Frontal cortex (tissue), 4 donors: ENCODE measurements around the gene SKP1. TPM values are rescaled to one million over a fixed set of nuclear protein-coding genes. Genes with fewer than 3 reads are reported as not detected.

Source experiments
- DNase-seq, 2 donors: peaks; one replicate each; pipeline ENCODE4 v3.0.0; 2012; ENCODE audit warnings: low spot score in 2 of 2
- FAIRE-seq: peaks from 2 replicates; lab custom pipeline; 2012; peaks lifted over from hg19 to GRCh38; lab: Jason Lieb, UNC
- total RNA-seq: library from RNA; depleted of rRNA; stranded (reverse); fragments of >200 nt; gene quantifications from one replicate; pipeline ENCODE4 v1.2.3, GENCODE V29; 2014
- donor health status: control.
- donor health status: control.
- donor health status: control.

Gene SKP1
- total RNA-seq, 1 donor from 2014 or later, result 139 TPM

DNA sequence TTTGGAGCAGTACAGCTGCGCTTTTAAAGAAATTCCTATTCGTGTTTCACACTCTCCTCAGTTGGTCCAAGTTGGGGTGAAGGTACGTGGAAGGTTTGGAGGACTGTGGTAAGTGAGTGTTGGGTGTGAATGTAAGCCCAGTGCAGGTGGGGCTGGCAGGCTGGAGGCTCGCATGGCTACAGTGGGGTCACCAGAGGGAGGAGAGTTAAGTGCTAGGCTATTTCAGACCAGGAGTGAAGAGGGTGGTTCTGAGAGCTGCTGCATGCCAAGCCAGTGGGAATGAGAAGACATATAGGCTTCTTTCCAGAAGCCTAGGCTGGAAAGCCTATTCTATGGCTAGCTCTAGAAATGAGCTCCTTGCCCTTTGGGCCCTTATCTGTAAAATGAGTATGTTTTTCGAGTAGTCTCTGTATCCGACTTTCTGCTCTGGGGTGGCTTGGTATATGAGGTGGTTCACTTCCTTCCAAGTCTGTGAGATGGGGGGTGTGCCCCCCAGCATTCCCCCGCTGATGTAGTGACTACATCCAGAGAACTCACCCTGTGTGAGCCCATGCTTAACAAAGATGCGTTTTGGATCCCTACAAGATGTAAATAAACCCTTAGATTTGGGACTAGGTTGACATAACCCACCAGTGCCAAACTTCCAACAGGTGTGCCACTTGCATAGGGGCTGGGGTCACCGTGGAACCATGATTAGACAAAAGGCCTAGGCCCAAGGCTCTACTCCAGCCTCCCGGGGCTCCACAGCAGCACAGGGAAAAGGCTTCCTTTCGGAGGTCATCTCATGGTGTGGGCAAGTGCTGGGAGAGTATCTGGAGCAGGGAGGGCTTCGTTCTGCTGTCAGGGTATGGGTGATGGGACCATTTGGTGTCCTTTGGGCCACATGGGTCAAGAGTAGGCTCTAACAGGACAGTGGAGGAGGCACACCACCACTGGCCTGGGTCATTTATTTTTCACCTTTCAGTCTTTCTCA, 59.7 kb downstream of the SKP1 start:
- FAIRE-seq (no peak), DNase-seq (no peak)

DNA sequence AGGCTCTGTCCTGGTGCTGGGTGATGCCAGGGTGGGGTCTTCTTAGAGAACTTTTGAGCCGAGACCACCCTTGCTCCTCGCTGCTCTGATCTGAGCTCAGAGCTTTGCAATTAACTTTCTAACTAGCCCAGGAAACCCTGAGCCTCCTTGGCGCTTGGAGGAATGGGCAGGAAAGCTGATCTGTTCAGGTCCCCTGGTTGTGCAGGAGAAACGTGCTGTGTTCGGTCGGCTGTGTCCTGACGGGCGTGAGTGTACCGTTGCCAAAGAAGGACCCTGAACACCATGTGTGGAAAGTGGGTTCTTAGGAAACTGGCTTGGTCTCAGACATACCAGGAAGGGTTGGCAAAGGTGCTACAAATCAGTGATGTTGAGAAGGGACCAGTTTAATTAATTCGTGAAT, 60.5 kb downstream of the SKP1 start:
- FAIRE-seq (no peak), DNase-seq (no peak)

DNA sequence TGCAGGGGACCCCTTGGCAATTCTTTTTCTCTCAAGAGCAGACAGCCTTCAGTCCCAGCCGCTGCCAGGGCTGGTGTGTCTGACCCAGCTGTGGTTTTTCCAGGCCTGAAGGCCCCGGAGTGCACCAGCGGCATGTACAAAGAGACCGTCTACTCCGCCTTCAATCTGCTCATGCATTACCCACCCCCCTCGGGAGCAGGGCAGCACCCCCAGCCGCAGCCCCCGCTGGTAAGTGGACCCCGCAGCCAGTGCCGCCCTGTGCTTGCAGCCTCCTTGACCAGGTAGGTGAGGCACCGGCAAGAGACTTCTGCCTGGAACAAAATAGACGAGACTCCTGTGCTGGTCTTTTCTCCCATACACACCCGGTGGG, 61.0 kb downstream of the SKP1 start:
- FAIRE-seq, result no peak
- DNase-seq, result no peak

DNA sequence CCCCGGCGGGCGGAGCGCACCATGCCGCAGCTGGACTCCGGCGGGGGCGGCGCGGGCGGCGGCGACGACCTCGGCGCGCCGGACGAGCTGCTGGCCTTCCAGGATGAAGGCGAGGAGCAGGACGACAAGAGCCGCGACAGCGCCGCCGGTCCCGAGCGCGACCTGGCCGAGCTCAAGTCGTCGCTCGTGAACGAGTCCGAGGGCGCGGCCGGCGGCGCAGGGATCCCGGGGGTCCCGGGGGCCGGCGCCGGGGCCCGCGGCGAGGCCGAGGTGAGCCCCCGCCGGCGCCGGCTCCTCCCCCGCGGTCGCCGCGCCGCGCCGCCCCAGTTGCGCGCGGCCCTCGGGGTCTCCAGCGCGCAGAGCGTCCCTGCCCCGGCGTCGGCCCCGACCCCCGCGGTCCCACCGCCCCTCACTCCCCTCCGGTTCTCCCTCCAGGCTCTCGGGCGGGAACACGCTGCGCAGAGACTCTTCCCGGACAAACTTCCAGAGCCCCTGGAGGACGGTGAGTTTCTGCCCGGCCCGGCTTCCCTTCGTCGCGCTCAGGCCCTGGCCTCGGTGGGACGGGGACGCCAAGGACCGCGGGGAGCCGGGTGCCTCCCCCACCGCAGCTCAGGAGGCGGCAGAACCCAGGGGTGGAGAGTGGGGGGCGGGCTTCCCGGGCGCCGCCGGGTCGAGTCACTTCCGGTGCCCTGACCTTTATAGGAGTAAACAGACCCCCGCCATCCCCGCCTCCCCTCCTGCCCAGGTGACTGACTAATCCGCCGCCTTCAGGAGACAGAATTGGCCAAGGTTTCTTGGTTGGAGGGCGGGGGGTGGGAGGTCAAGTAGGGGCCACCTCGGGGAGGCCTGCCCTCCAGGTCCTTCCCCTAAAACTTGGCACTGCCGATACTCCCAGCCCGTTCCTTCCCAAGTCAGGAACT, 61.6 kb downstream of the SKP1 start:
- DNase-seq, result no peak
- no peak for FAIRE-seq

DNA sequence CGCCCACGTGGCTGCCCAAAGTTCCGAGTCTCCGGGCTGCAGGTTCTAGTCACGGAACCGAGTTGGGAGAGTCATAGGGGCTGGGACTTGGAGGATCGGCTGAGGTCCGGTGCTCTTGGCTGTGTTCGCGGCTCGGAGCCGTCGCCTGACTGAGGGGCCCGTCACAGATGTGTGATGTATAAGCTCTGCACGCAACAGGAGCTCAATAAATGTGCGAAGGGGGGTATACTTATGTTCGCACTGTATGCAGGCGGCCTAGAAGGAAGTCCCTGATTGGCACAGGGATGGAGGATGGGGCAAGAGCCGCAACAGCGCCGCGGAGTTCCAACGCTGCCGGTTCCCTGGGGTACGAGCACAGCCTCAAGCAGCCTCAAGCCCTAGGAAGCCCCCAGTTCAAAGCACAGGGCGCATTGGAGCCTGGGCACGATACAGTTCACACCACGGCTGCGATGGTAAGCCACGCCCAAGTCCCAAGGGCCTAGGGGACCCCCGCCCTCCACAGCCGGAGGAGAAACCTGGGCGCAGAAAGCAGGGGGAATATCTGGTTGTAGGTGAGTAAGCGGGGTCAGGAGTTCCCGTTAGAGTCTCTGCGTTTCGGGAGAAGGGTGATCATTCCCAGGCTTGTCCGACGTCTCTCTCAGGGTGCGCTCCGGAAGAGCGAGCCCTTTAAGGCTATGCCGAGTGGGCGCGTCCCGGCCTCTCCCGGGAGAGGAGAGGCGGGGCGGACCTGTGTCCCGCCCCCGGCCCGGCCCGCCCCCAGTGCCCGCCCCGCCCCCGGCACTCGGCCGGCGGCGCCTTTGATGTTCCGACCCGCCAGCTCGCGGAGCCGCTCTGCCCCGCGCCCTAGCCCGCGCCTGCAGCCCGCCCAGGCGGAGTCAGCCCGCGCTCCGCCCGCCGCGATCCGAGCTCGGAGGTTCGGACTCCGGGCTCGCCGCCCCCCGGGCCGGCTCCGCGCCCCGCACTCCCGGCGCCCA, 62.6 kb downstream of the SKP1 start, which contains the start of gene TCF7:
Gene TCF7, plus strand, starts transcription at position 780 of the 974 bp plus-strand sequence. CDS start 226 bp downstream, outside the sequence.
- FAIRE-seq, result no peak
- DNase-seq, result peak; percentile 88 to 98

DNA sequence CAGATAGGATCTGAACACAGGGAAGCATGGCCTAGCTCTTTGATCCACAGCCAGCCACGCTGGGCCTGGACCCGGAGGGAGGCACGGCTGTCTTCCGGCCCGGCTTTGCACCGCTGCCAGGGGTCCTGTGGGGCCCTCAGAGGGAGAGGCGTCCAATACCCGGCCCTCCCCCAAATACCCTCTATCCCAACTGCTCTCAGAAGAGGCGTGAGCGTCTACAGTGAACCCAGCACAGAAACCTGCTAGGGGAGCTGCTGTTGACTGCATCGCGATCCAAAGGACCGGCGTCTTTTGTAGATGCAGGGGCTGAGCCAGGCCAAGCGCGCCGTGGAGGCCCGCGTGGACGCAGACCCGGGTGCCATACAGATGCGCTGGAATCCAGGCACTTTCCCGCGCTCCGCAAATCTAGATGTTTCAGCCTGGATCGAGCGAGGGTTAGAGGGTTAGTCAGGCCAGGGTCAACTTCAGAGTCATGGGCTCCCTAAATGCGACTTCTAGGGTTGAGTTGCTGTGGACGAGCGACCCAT, 63.3 kb downstream of the SKP1 start:
- FAIRE-seq (no peak), DNase-seq (no peak)

DNA sequence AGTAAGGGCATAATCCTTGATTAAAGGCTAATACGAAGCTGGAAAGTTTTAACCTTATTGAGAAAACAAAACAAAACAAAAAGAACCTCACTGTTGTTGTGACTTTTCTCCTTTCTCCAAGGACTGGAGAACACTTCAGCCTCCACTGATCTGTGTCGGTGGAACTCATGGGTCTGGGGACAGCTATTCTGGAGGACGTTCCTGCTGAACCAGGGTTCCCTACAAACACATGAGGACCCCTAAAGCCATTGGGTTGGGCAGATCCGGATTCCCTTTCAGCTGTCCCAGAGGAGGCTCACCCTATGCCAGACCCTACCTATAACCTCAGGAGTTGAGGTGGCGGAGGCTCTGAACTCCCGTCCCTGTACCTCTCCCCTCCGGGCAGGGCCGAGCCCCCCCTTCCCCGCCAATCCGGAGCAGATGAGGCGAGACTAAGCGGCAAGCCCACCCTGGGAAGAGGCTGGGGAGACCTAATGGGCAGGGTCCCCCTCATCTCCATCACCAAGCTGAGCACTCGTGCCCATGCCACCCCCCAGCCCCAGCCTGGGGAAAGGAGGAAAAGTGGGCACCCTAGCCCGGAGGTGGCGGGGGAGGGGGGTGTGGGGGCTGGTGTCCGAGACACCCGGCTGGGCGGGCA, 63.9 kb downstream of the SKP1 start:
- DNase-seq (no peak), FAIRE-seq (no peak)

DNA sequence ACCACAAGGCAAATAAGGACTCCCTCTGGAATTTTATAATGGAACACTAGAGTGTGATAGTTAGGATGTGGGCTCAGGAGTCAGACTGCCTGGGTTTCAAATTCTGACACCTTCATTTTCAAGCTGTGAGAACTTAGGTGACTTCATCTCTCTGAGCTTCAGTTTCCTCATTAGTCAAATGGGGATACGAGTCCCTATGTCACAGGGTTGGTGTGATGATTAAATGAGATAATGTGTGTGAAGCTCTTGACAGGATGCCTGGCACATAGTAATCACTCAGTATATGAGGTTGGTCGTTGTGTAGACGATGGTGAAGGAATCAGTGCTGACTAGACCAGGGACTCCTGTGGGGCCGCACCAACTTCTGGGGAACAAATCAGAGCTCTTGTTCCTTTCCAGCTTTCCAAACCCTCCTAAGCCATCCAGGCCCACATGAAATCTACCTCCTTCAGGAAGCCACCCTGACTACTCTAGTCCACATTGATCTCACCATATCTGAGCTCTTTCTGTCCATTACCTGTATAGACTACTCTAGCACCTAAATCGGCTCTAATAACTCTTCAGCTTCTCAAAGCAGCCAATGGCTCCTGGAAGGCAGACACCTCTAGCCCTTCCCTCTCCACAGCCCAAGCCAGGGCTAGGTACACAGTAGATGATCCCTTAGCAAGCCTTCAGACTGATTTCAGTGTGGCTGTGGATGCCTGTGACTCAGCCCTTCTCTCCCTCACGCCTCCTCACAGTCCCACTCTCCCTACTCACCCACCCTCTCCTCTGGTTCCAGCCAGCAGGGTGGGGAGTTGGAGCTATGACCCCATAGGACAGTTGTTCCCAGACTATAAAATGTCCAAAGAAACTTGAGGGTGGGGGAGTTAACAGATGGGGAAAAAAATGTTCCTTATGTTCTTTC, 64.8 kb downstream of the SKP1 start:
- DNase-seq (no peak), FAIRE-seq (no peak)

DNA sequence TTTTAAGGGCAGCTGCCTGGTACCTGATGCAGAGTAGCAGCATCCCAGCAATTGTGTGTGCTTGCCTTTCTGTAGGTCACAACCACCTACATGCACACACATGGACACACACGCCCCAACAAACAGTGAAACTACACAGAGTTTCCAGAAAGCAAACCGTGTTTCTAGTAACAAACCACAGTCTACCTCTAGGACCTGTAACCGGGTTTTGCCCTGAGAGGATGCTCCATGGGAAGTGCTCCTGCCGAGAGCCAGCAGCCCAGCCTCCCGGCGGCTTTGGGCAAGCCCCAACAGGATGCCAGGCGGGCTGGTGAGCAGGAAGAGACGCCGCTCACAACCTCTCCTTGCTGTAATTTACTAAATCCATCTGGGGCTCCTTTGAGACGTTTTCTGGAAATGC, 66.4 kb downstream of the SKP1 start:
- FAIRE-seq (no peak), DNase-seq (no peak)

DNA sequence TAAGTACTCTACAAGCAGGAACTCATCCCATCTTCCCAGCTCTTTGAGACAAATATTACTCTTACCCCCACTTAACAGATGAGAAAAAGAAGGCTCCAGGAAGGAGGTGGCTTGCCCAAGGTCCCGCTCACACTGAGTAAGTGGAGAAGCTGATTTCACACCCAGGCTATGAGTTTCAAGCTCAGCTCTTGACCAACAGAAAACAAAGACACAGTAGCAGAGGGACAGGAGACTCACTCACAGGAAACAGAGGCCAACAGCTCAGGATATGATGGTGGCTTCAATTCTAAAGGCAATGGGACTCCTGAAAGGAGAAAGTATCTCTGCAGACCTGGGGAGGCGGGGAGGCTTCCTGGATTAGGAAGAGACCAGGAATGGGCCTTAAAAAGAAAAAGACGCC, 69.0 kb downstream of the SKP1 start:
- FAIRE-seq, result no peak
- no peak for DNase-seq

DNA sequence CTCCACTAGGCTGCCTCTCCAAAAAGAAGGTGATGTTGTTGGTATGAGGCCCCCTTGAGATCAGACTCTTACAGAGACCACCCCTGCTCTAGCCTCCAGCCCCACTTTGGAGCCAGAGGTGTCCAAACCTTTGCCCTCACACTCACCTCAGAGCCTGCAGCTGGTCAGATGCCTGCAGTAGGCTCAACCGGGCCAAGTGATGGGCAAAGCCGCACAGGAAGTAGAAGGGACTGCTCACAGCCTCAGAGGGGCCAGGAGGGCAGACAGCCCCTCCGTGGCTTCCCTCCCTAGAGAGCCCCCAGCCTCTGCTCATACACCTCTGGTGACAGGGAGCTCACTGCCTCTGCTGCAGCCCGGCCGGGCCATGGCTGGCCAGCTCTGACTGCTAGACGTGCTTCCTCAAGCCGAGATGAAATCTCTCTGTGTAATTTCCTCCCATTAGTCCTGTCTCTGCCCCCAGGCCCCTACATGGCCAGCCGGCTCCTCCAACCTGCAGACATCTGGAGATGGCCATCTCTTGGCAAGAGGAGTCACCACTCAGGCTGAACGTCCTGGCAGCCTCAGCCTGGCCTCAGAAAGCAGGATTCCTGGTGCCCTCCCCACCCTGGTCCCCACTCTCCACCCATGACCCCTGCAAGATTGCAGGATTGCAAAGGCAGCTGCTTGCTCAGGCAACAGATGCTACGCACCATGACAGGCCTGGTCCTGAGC, 69.6 kb downstream of the SKP1 start:
- DNase-seq (no peak), FAIRE-seq (no peak)

DNA sequence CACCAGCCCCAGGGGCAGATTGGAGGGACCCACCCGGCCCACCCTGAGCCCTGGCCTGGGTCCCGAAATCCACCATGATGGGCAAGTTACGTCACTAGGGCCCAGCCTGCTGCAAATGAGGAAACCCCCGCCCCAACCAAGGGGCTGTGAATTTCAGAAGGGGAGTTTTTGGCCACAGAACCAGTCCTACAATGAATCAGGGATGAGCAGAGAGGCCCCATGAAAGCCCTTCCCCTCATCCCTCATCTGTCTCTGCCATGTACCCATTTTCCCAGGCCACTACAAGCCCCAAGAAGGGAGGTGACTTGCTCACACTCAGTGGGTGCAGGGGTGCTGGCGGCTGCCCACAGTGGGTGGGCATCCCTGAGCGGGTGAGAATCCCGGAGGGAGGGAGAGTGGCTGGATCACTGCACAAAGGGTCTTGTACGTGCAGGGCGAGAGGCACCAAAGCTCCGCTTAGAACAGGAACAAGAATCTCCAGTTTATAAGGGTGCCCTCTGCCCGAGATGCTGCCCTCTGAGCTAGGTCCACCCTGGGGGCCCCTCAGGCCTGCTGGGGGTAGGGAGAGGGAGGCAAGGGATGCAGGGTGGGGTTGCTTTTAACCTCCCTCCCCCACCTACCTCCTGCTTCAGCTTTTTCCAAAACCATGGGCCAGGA, 72.6 kb downstream of the SKP1 start:
- no peak for DNase-seq
- FAIRE-seq, result no peak

DNA sequence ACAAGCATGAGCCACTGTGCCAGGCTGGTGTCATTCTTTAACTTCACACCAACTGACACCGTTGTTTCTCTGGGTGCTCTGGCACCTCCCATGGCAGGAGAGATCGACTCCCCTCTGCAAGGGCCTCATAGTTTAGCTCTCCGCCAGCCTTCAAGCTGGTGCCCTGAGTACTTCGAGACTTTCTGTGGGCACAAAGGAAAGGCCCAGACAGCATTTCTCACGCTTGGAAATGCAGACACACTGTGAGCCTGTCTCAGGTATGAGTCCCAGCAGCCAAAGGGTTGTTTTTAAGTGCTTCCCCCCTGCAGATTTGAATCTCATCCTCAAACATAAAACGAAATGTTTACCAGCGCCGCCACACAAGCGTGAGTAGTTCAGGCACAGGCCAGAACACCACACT, 73.4 kb downstream of the SKP1 start:
- FAIRE-seq (no peak), DNase-seq (no peak)

DNA sequence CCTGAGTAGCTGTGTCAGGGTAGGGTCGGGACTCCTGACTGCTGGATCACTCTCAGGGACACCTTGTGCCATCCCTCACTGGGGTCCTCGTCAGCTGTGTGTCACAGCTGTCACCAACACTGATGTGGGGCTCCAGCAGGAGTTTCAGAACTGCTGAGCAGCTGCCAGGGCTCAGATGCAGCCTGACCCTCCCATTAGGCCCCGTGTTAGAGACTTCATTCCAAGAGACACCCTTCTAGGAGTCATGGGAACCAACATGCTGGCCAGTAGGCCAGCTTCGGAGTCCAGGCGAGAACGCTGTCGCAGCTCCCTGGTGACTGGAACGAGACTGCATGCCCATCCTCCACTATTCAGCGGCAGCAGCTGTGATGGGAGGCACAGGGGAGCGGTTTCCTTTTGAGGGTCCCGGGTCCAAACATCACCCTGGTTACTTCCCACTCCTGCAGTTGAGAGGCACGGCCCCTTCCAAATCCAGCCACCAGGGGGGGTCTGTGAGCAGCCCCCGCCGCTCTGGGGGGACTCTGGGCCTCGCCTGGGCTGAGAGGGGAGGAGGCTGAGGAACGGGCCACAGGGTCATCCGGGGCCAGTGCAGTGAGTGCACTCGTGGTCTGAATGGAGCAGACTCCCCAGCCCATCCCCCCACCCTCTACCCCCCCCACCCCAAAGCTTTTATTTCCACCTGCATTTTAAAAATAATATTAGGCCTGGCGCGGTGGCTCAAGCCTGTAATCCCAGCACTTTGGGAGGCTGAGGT, 74.9 kb downstream of the SKP1 start:
- peak; percentile 48 to 70 for DNase-seq

DNA sequence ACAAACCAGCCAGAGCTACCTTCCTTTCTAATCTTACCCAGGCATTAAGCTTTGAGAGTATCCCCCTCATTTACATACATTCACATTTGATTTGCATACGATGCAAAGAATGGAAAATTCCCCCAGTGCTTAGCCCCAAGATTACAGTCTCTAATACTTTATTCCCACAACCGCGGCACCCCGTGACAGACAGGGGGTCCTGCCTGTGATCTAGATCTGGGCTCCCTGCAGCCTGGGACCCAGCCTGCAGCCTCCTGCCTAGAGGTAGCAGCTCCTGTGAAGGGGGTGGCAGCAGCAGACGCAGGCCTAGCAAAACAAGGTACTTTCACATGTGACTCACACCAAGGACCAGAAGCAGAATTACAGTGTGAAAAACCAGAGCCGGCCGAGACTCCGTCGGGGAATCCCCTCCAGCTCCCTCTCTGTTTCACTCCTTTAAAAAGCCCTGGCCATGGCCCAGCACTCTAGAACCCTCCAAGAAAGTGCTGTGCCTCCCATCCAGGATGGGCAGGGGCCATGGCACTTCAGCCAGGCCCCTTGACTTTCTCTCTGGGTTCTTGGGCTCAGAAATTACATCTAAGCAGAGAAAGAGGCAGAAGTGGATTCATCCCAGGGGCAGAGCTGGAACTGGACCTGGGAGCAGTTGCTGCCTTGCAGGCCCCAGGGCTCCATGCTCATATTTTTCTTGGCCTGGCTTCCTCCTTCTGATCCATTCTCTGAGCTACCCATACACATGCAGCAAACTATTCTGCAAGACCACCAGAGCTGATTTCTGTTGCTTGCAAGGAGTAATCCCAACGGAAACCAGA, 76.3 kb downstream of the SKP1 start:
- no peak for FAIRE-seq
- no peak for DNase-seq

More for the DNA sequence above, 74.9 kb downstream of the SKP1 start:
- no peak for FAIRE-seq
